Psoas muscle (tissue), 8 donors: ENCODE results near the gene KBTBD12. TPM values are rescaled to one million over a fixed set of nuclear protein-coding genes. Genes with fewer than 3 reads are reported as not detected.
A peak's percentile ranks its signal among the peaks of the same experiment; 100 is the strongest.

Experiments used
- ATAC-seq, 4 donors: fragments of 200-7000 bp; cut with Tn5 transposase; one replicate each; pipeline ENCODE4 v1.9.1; 2020; ENCODE audit warnings: moderate library complexity in 3 of 4, mild to moderate bottlenecking in 2 of 4
- DNase-seq, 2 donors: peaks; one replicate each; pipeline ENCODE4 v3.0.0-alpha.2; 2020
- H3K27ac ChIP-seq: fragments of 200-600 bp; one replicate; pipeline ENCODE4 v1.8.0; 2022
- H3K27me3 ChIP-seq, 3 donors: fragments of 200-600 bp in 1 of 3; one replicate each; pipeline versions ENCODE4 v1.6.1 to v1.8.0; 2013 to 2022; ENCODE audit warnings: low read length in 2 of 3, mild to moderate bottlenecking in 2 of 3, moderate library complexity in 1 of 3; ENCODE audit not compliant: insufficient read depth in 3 of 3
- H3K36me3 ChIP-seq, 2 donors: fragments of 200-600 bp in 1 of 2; one replicate each; pipeline versions ENCODE4 v1.6.1 to v1.8.0; 2013 to 2022; ENCODE audit warnings: low read depth in 1 of 2, mild to moderate bottlenecking in 1 of 2, moderate library complexity in 1 of 2; ENCODE audit not compliant: insufficient read depth in 1 of 2
- H3K4me1 ChIP-seq: fragments of 200-600 bp; one replicate; pipeline ENCODE4 v1.8.0; 2022
- H3K4me3 ChIP-seq: fragments of 200-600 bp; one replicate; pipeline ENCODE4 v1.8.0; 2022; ENCODE audit warnings: mild to moderate bottlenecking
- H3K9me3 ChIP-seq: fragments of 200-600 bp; one replicate; pipeline ENCODE4 v1.8.0; 2022
- WGBS, 3 donors: extraction: QIAGEN DNeasy Blood & Tissue Kit; methylation state at CpG; one replicate each; pipeline versions ENCODE4 v1.1.6 to v1.1.7; 2013; 5-methylcytosine and 5-hydroxymethylcytosine counted together
- intact Hi-C, 2 donors: fragments of 100-400 bp; cut with DNase I; formaldehyde crosslinking; loops; one replicate each; pipeline versions ENCODE4 v1.11.0 to v1.14.2; 2022
- polyA plus RNA-seq, 3 donors: library from polyadenylated mRNA; stranded (reverse); fragments of 200-250 nt; gene quantifications; one replicate each; pipeline ENCODE4 v1.2.3, GENCODE V29; 2013
- total RNA-seq, 4 donors: library from RNA; stranded (reverse); fragmentation: NEBNext Ultra II Directional in 2 of 4; extraction: Animal tissue kit (Norgen Biotek cat#: 25700) in 2 of 4; gene quantifications; one replicate each; pipeline versions ENCODE4 v1.2.1 to v1.2.4, GENCODE V29; 2021 to 2023
- TF ChIP-seq, protein P1 (sequence below): fragments of 200-600 bp; IDR thresholded peaks from one replicate; pipeline ENCODE4 v1.8.0; 2022; ENCODE audit warnings: antibody characterized with exemption
- donor health status: healthy with polysubstance abuse.
- donor health status: DM: no; HTN: no; CAD: no; lungs with moderate emphysema.
- donor health status: Bipolar disorder and iron deficiency.
- donor health status: healthy.
- donor health status: DM: yes; HTN: yes; CAD: no.
- donor health status: DM: no; HTN: no; CAD: no.
- donor health status: DM: no; HTN: no; CAD: no.
- donor health status: DM: yes; HTN: yes; CAD: no.

The KBTBD12 gene
- total and polyA plus RNA-seq, 7 donors, result 2.1 to 47.5 (median 20.6) TPM

- Histone ChIP-seq H3K9me3 (peaks cover 11% of the 10 kb centered on the region), H3K4me1 (no peaks in the 10 kb centered on the region), H3K4me3 (no peak overlapping the region), H3K27ac (no peak overlapping the region), H3K27me3 (no peaks in the 10 kb centered on the region), H3K36me3 (peaks cover 0 to 81% of the 10 kb centered on the region in 2 donors)
- TF ChIP-seq, protein P1, sequence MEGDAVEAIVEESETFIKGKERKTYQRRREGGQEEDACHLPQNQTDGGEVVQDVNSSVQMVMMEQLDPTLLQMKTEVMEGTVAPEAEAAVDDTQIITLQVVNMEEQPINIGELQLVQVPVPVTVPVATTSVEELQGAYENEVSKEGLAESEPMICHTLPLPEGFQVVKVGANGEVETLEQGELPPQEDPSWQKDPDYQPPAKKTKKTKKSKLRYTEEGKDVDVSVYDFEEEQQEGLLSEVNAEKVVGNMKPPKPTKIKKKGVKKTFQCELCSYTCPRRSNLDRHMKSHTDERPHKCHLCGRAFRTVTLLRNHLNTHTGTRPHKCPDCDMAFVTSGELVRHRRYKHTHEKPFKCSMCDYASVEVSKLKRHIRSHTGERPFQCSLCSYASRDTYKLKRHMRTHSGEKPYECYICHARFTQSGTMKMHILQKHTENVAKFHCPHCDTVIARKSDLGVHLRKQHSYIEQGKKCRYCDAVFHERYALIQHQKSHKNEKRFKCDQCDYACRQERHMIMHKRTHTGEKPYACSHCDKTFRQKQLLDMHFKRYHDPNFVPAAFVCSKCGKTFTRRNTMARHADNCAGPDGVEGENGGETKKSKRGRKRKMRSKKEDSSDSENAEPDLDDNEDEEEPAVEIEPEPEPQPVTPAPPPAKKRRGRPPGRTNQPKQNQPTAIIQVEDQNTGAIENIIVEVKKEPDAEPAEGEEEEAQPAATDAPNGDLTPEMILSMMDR, result no peak
- intact Hi-C loops, result no loop called here
- no peak for ATAC-seq
- WGBS, 3 donors, result 96 to 97% (median 97%) methylated on average over 4 of the region's 4 CpGs
- DNase-seq, result no peak
Observed at GRCh38 chr3:127938800-127939199, 23.8 kb downstream of the KBTBD12 start.

- no peak for ATAC-seq
- Histone ChIP-seq H3K4me1 (no peaks in the 10 kb centered on the region), H3K27me3 (no peaks in the 10 kb centered on the region), H3K27ac (no peak overlapping the region), H3K9me3 (peaks cover 11% of the 10 kb centered on the region), H3K4me3 (no peak overlapping the region), H3K36me3 (peaks cover 0 to 73% of the 10 kb centered on the region in 2 donors)
- TF ChIP-seq, protein P1, result no peak
- intact Hi-C loops, result no loop called here
- DNase-seq, result no peak
- whole genome bisulfite sequencing, 3 donors, result 82 to 86% (median 83%) methylated on average over 2 of the region's 2 CpGs
Observed at GRCh38 chr3:127940116-127940515, 25.1 kb downstream of the KBTBD12 start.

DNA sequence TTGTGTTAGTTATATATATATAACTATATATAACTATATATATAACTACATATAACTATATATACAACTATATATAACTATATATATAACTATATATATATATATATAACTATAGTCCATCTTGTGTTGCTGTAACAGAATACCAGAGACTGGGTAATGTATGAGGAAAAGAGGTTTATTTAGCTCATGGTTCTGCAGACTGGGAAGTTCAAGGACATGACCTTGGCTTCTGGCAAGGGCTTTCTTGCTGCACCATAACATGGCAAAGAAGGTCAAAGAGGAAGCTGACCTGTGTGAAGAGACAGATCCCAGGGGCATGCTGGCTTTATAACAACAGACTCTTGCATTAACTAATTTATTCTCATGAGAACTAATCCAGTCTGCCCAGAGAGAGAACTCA is 27.6 kb downstream of the KBTBD12 start:
- Histone ChIP-seq H3K27ac (no peak overlapping the region), H3K4me3 (no peak overlapping the region), H3K4me1 (no peaks in the 10 kb centered on the region), H3K9me3 (peaks cover 11% of the 10 kb centered on the region), H3K27me3 (no peaks in the 10 kb centered on the region), H3K36me3 (peaks cover 0 to 50% of the 10 kb centered on the region in 2 donors)
- DNase-seq (no peak), ATAC-seq (no peak)
- TF ChIP-seq, protein P1, result no peak
- intact Hi-C loops, result no loop called here

- Histone ChIP-seq H3K36me3 (peaks cover 0 to 12% of the 10 kb centered on the region in 2 donors), H3K4me3 (no peak overlapping the region), H3K27me3 (no peaks in the 10 kb centered on the region), H3K9me3 (peaks cover under 1% of the 10 kb centered on the region), H3K4me1 (peaks cover 35% of the 10 kb centered on the region), H3K27ac (no peak overlapping the region)
- DNase-seq (no peak), ATAC-seq (no peak)
- 80 to 92% (median 88%) methylated on average over 3 of the region's 3 CpGs for WGBS, 3 donors
- TF ChIP-seq, protein P1, result no peak
- intact Hi-C loops, result no loop called here
Observed at GRCh38 chr3:127948211-127948610, 33.2 kb downstream of the KBTBD12 start.

- WGBS, 3 donors, result 35 to 66% (median 36%) methylated on average over 2 of the region's 2 CpGs
- intact Hi-C loops, result loop anchor here in 1 of 2 donors (5.0 kb wide), 1 partner anchor 32 kb away; the partner anchor contains the start of gene KBTBD12
- ATAC-seq, result peak in 1 of 4 donors; percentile 28
Observed at GRCh38 chr3:127949446-127950055, 34.5 kb downstream of the KBTBD12 start.

More at GRCh38 chr3:127949446-127950055, 34.5 kb downstream of the KBTBD12 start:
- Histone ChIP-seq H3K4me1 (peaks cover 48% of the 10 kb centered on the region), H3K9me3 (no peaks in the 10 kb centered on the region), H3K4me3 (no peak overlapping the region), H3K27ac (peak overlapping the region; percentile 60), H3K36me3 (peaks cover 0 to 6% of the 10 kb centered on the region in 2 donors), H3K27me3 (no peaks in the 10 kb centered on the region)
- TF ChIP-seq, protein P1, result no peak
- no peak for DNase-seq
